Thoracic aorta (tissue), 2 donors: ENCODE results near the gene TBP. TPM values are rescaled to one million over a fixed set of nuclear protein-coding genes. Genes with fewer than 3 reads are reported as not detected.

Source experiments
- total RNA-seq, 2 donors: library from RNA; depleted of rRNA; stranded (reverse); fragments of >200 nt; gene quantifications; one replicate each; pipeline versions ENCODE4 v1.1.0 to v1.2.3, GENCODE V29; 2016

The TBP gene
- total RNA-seq, 2 donors from 2014 or later: 8.0 to 16.6 TPM

Other genes with a start within 250 kb of the TBP start
- gene FAM120B, start 247.6 kb upstream of the TBP start, total RNA-seq: 10 to 100 TPM; 21.0 to 24.1 TPM
- 100 to 1,000 TPM; 143 to 159 TPM for gene PSMB1, start 1.1 kb upstream of the TBP start, total RNA-seq
- 10 to 100 TPM; 50.1 to 71.1 TPM for gene PDCD2, start 30.3 kb downstream of the TBP start, total RNA-seq